GM18868 (cell line): ENCODE data around the gene PPM1H.

Experiments
- ATAC-seq: cut with Tn5 transposase; IDR thresholded peaks from one replicate; pipeline ENCODE4 v1.9.1; 2021; ENCODE audit warnings: mild to moderate bottlenecking, moderate library complexity; ENCODE audit not compliant: unreplicated experiment

PPM1H gene

GRCh38 chr12:62876938-62877548 is 57.9 kb downstream of the PPM1H start:
- no peak for ATAC-seq

GRCh38 chr12:62873826-62874448 is 61.0 kb downstream of the PPM1H start:
- ATAC-seq: no peak

GRCh38 chr12:62873116-62873825 is 61.7 kb downstream of the PPM1H start:
- ATAC-seq: no peak

GRCh38 chr12:62868820-62869219 is 66.1 kb downstream of the PPM1H start:
- ATAC-seq: no peak

- ATAC-seq: no peak
These were observed 68.4 kb downstream of the PPM1H start for GRCh38 chr12:62866451-62867082.

- no peak for ATAC-seq
These were observed 69.0 kb downstream of the PPM1H start for GRCh38 chr12:62865937-62866336.

GRCh38 chr12:62865065-62865464 is 69.9 kb downstream of the PPM1H start:
- no peak for ATAC-seq

GRCh38 chr12:62862259-62862881 is 72.6 kb downstream of the PPM1H start:
- no peak for ATAC-seq

GRCh38 chr12:62861586-62861985 is 73.4 kb downstream of the PPM1H start:
- no peak for ATAC-seq

- ATAC-seq: no peak
These were observed 74.2 kb downstream of the PPM1H start for GRCh38 chr12:62860501-62861411.

- peak; percentile 53 for ATAC-seq
These were observed 74.9 kb downstream of the PPM1H start for GRCh38 chr12:62860020-62860419.

GRCh38 chr12:62859321-62859737 is 75.6 kb downstream of the PPM1H start:
- ATAC-seq: peak; percentile 61

GRCh38 chr12:62856454-62856853 is 78.5 kb downstream of the PPM1H start:
- ATAC-seq: no peak

GRCh38 chr12:62854024-62854423 is 80.9 kb downstream of the PPM1H start:
- ATAC-seq: no peak

GRCh38 chr12:62849398-62849797 is 85.6 kb downstream of the PPM1H start:
- ATAC-seq: no peak

GRCh38 chr12:62848418-62848817 is 86.5 kb downstream of the PPM1H start:
- peak; percentile 82 for ATAC-seq

- no peak for ATAC-seq
These were observed 87.2 kb downstream of the PPM1H start for GRCh38 chr12:62847709-62848108.

- ATAC-seq: no peak
These were observed 88.5 kb downstream of the PPM1H start for GRCh38 chr12:62846491-62846890.

GRCh38 chr12:62844915-62845314 is 90.0 kb downstream of the PPM1H start:
- no peak for ATAC-seq

GRCh38 chr12:62843716-62844115 is 91.2 kb downstream of the PPM1H start:
- no peak for ATAC-seq
